Muscle of arm (tissue), 12 donors: ENCODE results near the gene SKA3. TPM values are rescaled to one million over a fixed set of nuclear protein-coding genes. Genes with fewer than 3 reads are reported as not detected.
"Not testable (repeated sequence)": the region's sequence is repeated elsewhere in the genome, so short reads cannot be mapped to it uniquely, and the experiment has no call there.

Source experiments
- DNase-seq: peaks from one replicate; pipeline ENCODE4 v3.0.0-alpha.2; 2013
- polyA plus RNA-seq, 12 donors: library from polyadenylated mRNA; unstranded; fragments of 120-200 nt; gene quantifications; one replicate each; pipeline ENCODE4 v1.2.1, GENCODE V29; 2013; ENCODE audit not compliant: insufficient read length in 12 of 12

SKA3 gene
- polyA plus RNA-seq, 12 donors, result 3.5 to 13.7 (median 6.3) TPM; not detected in 2

DNA sequence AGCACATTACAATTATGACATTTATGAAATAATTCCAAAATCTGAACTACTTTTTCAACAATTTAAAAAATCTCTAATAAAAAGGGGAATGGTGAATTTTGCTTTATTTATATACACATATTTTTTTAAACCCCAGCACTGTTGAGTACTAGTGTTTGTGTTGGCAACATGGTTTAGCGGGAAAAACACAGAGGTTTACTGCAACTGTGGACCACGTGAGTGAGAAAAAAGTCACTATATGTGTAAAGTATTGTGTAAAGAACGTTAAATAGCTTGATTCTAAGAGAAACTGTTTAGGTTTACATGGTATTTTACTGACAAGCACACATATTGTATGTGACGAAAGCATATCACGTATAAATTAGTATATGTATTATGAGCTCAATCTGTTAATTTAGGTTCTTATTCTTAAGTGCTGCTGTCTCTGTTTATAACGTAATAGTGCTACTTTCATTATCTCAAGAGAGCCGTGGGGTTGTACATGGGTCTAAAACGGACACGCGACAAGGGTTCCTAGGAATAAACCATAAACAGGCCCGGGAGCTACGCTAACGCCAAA is 617 bp downstream of the SKA3 start:
- DNase-seq, result no peak

DNA sequence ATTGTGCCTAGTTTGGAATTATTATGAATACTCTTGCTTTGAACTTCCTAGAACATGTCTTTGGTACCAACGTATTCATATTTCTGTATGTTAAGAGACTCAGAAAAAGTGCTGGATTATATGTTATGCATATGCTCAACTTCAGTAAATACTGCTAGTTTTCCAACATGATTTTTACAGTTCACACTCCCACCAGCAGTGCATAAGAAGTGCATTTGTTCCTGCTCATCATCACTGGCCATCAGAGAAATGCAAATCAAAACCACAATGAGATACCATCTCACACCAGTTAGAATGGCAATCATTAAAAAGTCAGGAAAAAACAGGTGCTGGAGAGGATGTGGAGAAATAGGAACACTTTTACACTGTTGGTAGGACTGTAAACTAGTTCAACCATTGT is 2.6 kb downstream of the SKA3 start:
- DNase-seq, result not testable (repeated sequence)

DNA sequence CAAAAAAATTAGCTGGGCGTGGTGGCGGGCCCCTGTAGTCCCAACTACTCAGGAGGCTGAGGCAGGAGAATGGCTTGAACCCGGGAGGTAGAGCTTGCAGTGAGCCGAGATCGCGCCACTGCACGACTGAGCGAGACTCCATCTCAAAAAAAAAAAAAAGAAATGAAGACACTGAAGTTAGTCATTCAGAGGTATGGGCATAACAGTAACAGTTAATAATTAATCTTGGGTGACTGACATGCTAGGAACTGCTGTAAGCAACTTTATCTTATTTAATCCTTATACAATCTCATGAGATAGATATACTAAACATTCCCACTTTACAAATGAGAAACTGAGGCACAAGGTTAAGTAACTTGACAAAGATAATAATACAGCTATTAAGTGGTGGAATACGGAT is 4.9 kb downstream of the SKA3 start:
- DNase-seq, result no peak

DNA sequence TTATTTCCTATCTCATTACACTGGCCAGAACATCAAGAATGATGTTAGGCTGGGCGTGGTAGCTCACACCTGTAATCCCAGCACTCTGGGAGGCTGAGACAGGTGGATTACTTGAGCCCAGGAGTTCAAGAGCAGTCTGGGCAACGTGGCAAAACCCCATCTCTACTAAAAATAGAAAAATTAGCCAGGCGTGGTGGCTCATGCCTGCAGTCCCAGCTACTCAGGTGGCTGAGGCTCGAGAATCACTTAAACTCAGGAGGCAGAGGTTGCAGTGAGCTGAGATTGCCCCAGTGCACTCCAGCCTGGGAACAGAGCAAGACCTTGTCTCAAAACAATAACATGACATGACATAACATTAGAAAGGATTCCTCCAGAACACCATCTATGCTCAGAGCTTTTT is 10.7 kb downstream of the SKA3 start:
- DNase-seq, result not testable (repeated sequence)

DNA sequence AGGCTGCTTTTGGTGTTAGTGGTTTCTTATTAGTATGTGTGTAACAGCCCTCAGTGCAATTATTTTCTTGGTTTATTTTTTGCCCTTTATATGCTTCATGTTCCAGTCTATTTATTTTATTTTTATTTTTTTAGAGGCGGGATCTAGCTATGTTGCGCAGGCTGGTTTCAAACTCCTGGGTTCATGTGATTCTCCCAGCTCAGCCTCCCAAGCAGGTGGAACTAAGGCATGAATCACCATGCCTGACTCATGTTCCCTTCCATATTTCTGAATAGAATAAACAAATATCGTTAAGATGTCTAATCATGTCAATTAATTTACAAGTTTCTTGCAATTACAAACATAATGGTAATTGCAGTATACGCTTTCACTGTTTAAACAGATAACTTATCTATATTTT is 11.7 kb downstream of the SKA3 start:
- no peak for DNase-seq

DNA sequence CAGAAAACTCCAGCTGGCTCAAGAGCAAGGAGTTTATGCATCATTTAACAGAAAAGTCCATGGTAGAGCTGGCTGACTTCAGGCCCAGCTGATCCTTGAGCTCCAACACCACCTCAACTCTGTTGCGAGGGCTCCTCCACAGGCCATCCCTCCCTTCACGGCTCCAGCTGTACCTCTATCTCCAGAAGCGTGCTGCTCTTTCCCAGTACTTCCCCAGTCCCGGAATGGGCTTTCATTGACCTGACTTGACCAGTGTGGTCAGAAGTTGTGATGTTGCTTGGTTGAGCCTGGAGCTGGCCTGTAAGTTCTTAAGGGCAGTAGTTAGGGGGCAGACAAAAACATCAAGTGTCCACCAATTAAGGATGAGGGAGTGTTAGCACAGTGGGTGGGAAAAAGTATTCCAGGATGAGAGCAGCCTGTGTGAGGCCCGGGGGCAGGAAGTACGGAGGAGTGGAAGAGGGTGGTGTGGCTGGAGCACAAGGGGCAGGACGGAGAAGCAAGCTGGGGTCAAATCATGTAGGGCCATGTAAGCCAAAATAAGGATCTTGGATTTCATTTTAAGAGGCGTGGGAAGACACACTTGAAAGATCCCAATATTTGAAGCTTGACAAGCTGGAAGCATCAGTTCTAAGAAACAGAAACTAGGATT is 24.0 kb downstream of the SKA3 start:
- DNase-seq, result no peak

DNA sequence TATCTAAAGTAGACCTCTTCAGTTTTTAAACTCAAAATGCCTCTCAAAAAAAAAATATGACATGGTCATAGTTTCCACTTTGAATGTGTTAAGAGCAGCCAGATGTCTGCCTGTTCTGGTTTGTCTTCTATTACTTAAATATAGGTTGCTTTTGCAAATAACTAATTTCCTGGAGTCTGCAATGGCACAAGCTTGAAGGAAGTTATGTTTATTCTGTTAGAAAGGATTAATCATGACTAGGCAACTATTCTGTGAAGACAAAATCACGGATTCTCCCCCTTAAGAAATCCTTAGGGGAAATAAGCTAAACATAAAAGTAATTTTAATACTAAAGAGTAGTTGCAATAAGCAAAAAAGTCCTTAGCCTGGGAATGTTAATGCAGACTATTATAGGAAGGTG is 26.3 kb downstream of the SKA3 start:
- DNase-seq, result no peak

DNA sequence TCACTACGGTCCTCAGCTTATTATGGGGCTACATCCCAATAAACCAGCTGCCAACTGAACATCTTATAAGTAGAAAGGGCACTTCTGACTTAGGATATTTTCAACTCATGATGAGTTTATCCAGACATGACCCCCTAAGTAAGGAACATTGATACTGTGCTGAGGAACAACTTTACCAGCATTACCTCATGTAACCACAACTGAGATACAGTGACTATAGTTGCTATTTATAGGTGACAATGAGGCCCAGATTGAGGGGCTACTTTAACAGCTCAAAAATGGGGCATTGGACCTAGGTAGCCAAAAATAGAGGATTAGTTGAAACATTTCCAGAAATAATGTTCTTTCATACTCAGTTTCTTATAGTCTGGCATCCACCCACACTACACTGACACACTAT is 26.8 kb downstream of the SKA3 start:
- no peak for DNase-seq

DNA sequence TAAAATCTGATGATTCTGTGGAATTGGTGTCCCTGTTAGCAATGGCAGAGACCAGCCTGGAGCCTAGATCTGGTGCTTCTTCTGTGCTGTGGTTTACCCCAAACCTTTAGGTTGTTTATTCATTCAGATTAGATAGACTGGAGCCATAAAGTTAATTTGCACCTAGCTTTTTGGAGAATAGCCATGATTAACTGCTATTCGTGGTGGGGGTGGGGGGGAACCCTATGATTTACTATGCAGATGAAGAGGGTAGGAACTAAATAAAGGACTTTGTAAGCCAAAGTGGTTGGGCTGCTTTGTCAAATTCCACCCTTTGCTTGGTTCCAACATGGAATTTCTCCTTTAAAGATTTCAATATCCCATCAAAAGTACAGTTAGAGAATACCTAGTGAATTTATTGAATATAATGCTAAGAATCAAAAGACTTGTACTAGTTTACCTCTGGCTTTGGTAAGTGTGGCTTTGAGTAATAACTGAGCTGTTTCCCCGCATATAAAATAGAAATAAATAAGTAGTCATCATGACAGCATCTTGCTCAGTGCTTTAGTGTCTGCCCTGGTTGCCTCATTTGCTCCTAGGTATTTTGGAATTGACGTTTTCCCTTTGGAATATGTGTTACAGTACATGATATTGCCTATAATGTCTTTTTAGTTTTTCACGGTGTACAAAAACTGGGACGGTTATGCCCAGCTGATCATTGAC is 27.6 kb downstream of the SKA3 start:
- no peak for DNase-seq

DNA sequence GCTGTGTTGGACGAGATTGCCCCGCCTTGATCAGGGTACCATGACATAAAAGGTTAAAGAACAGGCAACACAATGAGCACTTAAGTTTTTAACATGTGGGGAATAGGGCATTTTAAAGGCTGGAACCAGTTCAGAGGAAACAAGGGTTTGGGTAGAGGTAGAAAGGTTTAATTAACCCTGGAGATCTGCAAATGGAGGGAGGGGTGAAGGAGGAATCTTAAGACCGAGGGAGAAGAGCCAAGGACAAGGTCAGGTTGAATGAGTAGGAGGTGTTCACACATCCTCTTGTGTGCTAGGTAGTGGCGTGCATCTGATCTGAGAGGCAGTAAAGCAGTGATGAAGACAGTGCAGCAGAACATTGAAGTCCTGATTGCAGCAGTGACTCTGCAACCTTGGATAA is 28.5 kb downstream of the SKA3 start:
- no peak for DNase-seq

DNA sequence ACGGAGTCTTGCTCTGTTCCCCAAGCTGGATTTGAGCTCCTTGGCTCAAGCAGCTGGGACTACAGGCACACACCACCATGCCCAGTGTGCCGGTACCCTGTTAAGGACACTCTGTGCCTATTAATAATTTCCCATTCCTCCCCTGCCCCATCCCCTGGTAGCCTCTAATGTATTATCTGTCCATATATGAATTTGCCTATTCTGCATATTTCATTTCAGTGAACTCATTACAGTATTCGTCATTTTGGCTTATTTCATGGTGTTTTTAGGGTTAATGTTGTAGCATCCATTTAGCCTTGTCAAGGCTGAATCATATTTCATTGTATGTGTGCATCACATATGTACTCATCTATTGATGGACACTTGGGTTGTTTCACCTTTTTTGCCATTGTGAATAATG is 33.6 kb downstream of the SKA3 start:
- DNase-seq, result no peak

DNA sequence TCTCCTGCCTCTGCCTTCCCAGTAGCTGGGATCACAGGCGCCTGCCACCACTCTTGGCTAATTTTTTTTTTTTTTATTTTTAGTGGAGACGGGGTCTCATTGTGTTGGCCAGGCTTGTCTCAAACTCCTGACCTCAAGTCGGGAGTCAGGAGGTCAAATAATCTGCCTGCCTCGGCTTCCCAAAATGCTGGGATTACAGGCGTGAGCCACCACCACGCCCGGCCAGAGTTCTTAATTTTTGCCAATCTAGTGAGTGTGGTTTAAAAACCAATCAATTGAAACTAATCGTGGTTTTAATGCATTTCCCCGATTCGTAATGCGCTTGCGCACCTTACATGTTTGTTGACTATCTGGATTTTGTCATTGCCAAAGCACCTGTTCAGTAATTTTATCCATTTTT is 37.0 kb downstream of the SKA3 start:
- no peak for DNase-seq

DNA sequence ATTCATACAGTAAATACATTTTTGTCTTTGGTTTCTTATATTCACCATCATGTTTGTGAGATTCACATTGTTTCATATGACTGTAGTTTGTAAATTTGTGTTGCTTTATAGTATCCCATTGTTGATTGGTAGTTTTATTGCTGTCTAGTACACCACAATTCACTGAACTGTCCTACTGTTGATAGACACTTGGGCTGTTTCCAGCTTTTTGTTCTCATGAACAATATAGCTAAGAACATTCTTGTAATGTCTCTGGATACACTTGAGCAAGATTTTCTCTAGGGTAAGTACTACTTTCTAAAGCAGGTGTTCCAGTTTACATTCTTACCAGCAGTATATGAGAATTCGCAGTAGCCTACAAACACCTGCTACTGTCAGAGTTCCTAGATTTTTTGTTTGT is 37.8 kb downstream of the SKA3 start:
- DNase-seq, result no peak

DNA sequence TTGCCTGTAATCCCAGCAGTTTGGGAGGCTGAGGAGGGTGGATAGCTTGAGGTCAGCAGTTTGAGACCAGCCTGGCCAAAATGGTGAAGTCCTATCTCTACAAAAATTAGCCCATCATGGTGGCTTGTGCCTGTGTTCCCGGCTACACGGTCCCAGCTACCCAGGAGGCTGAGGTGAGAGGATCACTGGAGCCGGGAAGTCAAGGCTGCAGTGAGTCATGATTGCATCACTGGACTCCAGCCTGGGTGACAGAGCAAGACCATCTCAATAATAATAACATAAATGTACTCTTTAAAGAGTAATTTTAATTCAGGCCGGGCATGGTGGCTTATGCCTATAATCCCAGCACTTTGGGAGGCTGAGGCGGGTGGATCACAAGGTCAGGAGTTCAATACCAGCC is 38.7 kb downstream of the SKA3 start:
- DNase-seq, result no peak

DNA sequence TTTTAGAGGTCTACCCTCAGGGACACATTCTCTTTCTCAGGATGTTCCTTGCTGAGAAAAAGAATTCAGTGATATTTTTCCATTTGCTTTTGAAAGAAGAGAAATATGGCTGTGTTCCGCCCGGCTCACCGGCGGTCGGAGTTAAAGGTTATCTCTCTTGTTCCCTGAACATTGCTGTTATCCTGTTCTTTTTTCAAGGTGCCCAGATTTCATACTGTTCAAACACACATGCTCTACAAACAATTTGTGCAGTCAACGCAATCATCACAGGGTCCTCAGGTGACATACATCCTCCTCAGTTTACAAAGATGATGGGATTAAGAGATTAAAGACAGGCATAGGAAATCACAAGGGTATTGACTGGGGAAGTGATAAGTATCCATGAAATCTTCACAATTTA is 40.5 kb downstream of the SKA3 start:
- DNase-seq, result not testable (repeated sequence)

DNA sequence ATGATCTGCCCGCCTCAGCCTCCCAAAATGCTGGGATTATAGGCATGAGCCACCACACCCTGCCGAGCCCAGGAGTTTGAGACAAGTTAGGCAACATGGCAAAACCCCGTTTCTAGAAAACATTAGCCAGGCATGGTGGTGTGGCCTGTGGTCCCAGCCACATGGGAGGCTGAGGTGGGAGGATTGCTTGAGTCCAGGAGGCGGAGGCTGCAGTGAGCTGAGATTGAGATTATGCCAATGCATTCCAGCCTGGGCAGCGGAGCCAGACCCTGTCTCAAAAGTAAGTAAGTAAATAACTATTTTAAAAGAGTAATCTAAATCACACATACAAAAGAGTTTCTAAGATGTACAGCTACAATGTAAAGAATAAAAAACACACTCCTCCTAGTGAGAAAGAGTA is 41.9 kb downstream of the SKA3 start:
- no peak for DNase-seq

DNA sequence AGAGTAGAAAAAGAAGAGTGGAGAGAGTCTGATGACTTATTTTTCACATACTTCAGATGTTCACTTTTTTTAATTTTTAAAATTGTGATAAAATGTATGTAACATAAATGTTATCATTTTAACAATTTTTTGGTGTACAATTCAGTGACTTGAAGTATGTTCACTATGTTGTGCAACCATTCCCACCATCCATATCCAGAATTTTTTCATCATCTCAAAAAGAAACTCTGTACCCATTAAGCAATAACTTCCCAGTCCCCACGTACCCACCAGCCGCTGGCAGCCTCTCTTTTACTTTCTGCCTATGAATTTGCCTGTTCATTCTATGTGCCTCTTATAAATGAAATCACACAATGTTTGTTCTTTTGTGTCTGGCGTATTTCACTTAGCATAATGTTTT is 43.3 kb downstream of the SKA3 start:
- DNase-seq, result no peak

DNA sequence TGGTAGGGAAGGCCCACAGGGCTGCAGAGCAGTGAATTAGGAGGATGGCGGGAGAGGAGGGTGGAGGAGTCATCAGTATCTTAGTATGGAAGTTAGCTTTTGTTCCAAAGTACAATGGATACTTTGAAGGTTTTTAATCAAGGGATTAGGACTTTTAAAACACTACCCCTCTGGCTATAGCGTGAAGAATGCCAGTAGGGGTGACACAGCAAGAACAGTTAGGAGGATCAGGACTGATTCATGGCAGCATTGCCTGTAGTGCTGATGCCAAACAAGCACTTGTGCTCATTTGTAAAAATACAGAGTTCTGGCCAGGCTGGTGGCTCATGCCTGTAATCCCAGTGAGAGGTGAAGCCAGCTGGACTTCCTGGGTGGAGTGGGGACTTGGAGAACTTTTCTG is 46.2 kb downstream of the SKA3 start:
- DNase-seq, result no peak

DNA sequence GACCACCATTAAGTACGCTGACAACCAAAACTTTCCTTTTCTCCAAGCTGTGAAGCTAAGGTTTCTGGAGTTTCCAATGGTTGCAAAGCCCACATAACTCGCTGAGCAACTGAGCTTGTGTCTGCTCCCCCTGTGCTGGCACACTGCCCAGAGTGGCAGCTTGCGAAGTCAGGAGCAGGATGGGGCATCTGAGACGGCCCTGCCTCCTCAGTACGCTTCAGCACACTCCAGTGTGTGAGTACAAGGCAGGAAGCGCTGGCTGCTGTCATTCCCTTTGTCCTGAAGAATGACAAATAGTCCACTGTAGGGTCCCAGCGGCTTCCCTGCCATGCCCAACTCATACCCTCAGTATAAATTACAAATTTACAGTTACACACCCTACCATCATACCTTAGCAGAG is 51.5 kb downstream of the SKA3 start:
- no peak for DNase-seq

DNA sequence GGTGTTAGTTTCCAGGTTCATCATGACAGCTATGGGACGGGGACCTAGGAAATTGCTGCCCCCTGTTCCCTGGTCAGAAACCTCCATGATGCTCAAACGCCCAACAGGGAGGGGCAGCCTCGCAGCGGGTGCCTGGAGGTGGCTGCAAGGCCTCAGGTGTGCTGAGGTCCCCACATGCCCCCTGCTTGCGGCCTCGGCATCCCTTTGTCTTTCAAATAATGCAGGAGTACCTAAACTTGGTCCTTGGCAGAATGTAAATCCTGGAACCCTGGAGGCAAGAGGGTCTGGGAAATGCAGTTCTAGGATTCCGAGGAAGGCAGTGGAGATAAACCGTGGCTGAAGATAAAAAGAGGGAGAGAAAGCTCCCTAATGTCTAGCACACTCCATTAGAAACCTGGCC is 52.4 kb downstream of the SKA3 start:
- no peak for DNase-seq

DNA sequence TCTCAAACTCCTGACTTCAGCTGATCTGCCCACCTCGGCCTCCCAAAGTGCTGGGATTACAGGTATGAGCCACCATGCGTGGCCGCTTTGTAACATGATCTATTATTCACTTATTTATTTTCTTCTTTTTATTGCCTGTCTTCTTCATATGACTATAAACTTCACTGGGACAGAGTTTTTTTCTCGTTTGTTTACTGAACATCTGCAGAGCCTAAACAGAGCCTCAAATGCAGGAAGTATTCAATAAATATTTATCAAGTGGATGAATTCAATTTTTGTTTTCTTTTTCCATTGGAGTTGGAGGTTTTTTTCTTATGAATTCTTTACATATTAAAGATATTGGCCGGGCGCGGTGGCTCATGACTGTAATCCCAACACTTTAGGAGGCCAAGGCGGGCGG is 54.7 kb downstream of the SKA3 start:
- DNase-seq, result no peak

DNA sequence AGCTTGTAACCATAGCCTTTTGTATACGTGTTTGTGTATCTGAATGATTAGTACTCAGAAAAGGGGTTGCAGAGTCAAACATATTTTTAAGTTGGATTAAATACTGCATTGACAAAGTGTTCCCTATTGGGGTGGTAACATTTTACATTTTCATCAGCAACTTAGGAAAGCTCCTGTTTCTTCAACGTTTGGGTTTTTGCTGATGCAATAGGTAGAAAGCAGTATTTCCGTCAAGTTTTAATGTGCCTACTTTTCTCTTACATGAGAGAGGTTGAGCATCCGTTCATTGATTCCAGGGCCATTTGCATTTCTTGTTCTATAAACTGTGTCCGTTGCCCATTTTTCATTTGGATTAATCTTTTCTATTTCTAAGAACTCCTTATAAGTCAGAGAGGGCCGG is 56.2 kb downstream of the SKA3 start:
- DNase-seq, result no peak

DNA sequence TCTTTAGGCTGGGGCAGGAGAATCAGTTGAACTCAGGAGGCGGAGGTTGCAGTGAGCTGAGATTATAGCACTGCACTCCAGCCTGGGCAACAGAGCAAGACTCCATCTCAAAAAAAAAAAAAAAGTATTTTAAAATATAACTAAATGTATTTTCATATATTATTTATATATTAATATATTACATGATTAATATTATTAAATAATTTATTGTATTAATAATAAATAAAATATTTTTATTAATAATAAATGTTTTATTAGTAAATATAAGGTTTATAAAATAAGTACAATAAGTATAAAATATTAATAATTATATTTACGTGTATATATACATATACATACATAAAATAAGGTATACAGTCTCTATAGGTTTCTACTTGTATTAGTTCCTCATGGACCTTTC is 56.8 kb downstream of the SKA3 start:
- DNase-seq, result no peak

DNA sequence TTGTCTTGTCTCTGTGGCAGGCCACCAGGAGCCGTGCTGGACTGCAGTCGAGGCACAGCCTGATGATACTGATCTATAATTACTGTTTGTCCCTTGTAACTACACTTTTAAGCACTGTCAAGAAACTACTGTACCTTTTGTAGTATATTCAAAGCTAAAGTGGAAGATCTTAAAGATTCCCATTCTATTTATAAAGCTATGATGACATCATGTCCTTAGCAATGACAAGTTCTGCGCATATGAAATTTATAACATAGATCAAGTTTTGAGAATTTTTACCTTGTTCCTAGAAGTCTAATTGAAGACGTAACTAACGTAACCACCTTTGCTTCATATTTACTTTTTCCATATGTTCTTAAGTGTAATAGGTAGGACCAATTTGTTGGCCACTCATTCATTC is 58.2 kb downstream of the SKA3 start:
- no peak for DNase-seq
